ENCODE measurements around the gene HEXIM2. TPM values are rescaled to one million over a fixed set of nuclear protein-coding genes. Genes with fewer than 3 reads are reported as not detected.

HEXIM2 gene
- total RNA-seq, 1 donor from 2014 or later = 8.4 TPM

DNA sequence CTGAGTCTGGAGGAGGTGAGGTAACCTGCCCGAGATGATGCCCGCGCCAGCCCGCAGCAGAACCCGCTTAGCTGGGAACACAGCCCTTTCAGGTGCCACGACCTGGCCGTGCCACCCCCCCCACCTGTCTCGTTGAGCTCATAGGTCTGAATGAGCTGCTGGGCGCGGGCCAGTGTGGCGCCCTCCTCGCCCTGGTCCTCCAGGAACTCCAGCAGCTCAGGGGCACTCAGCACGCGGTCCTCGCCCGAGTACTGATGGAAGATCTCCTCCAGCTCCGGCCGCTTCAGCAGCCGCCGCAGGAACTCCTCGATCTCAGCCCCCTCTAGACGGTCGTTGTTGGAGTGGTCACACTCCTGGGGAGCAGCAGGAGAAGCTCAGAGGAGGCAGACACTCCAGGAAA is 43.0 kb upstream of the HEXIM2 start:
- Mint-ChIP-seq H3K4me1 (ENCODE audit: low read depth, unreplicated experiment) (peaks cover 13% of the 10 kb centered on the region), H3K9me3 (ENCODE audit: unreplicated experiment) (no peaks in the 10 kb centered on the region), H3K27ac (ENCODE audit: unreplicated experiment) (no peak overlapping the region), H3K4me3 (ENCODE audit: unreplicated experiment) (no peak overlapping the region), H3K27me3 (ENCODE audit: unreplicated experiment) (peaks cover 2% of the 10 kb centered on the region), H3K36me3 (ENCODE audit: unreplicated experiment) (no peaks in the 10 kb centered on the region)
- no peak for DNase-seq
- TF ChIP-seq, protein P1, sequence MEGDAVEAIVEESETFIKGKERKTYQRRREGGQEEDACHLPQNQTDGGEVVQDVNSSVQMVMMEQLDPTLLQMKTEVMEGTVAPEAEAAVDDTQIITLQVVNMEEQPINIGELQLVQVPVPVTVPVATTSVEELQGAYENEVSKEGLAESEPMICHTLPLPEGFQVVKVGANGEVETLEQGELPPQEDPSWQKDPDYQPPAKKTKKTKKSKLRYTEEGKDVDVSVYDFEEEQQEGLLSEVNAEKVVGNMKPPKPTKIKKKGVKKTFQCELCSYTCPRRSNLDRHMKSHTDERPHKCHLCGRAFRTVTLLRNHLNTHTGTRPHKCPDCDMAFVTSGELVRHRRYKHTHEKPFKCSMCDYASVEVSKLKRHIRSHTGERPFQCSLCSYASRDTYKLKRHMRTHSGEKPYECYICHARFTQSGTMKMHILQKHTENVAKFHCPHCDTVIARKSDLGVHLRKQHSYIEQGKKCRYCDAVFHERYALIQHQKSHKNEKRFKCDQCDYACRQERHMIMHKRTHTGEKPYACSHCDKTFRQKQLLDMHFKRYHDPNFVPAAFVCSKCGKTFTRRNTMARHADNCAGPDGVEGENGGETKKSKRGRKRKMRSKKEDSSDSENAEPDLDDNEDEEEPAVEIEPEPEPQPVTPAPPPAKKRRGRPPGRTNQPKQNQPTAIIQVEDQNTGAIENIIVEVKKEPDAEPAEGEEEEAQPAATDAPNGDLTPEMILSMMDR (IDR thresholded peaks at IDR 0.05; ENCODE audit: partially characterized antibody, unreplicated experiment) = no peak

DNA sequence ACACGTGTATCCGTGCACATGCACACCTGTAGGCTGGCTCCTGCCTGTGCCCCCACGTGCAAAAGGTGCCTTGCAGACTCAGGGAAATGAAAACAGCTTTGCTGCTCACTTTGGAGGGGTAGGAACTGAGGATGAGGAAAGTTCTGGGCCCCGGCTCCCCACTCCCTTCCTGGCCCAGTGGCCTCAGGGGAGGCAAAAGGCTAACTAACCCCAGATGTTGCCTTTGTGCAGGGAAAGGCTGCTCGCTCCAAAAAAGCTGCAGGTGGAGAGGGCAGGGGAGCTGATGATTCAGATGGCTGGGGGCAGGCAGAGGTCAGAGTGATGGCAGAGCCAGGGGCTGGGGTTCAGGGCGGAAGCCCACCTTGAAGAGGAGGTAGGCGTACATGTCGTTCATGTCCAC is 41.7 kb upstream of the HEXIM2 start:
- H3K27me3 Mint-ChIP-seq (ENCODE audit: unreplicated experiment) = peaks cover 4% of the 10 kb centered on the region
- H3K27ac Mint-ChIP-seq (ENCODE audit: unreplicated experiment) = no peak overlapping the region
- H3K36me3 Mint-ChIP-seq (ENCODE audit: unreplicated experiment) = no peaks in the 10 kb centered on the region
- peaks cover 13% of the 10 kb centered on the region for H3K4me1 Mint-ChIP-seq (ENCODE audit: low read depth, unreplicated experiment)
- H3K9me3 Mint-ChIP-seq (ENCODE audit: unreplicated experiment) = no peaks in the 10 kb centered on the region
- no peak overlapping the region for H3K4me3 Mint-ChIP-seq (ENCODE audit: unreplicated experiment)
- TF ChIP-seq, protein P1 (IDR thresholded peaks at IDR 0.05; ENCODE audit: partially characterized antibody, unreplicated experiment) = no peak
- no peak for DNase-seq

DNA sequence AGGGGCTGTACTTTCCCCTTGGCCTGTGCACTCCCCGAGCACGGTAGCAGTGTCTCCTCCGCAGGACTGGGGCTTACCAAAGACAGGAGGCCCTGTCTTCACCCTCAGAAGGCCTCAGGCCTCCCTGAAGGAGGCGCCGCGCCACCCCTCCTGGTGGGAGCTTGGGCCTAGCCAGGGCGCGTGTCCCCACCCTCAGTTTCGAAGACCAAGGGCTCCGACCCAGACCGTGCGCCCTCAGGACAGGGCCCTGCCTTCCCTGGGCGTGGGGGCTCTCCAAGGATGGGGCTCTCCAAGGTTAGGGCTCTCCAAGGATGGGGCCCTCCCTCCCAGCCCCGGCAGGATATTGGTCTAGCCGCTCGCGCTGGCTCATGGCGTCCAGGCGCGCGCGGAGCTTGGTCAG is 41.1 kb upstream of the HEXIM2 start:
- Mint-ChIP-seq H3K27ac (ENCODE audit: unreplicated experiment) (no peak overlapping the region), H3K4me3 (ENCODE audit: unreplicated experiment) (no peak overlapping the region), H3K27me3 (ENCODE audit: unreplicated experiment) (peaks cover 6% of the 10 kb centered on the region), H3K4me1 (ENCODE audit: low read depth, unreplicated experiment) (peaks cover 12% of the 10 kb centered on the region), H3K9me3 (ENCODE audit: unreplicated experiment) (no peaks in the 10 kb centered on the region), H3K36me3 (ENCODE audit: unreplicated experiment) (no peaks in the 10 kb centered on the region)
- TF ChIP-seq, protein P1 (IDR thresholded peaks at IDR 0.05; ENCODE audit: partially characterized antibody, unreplicated experiment) = no peak
- no peak for DNase-seq

DNA sequence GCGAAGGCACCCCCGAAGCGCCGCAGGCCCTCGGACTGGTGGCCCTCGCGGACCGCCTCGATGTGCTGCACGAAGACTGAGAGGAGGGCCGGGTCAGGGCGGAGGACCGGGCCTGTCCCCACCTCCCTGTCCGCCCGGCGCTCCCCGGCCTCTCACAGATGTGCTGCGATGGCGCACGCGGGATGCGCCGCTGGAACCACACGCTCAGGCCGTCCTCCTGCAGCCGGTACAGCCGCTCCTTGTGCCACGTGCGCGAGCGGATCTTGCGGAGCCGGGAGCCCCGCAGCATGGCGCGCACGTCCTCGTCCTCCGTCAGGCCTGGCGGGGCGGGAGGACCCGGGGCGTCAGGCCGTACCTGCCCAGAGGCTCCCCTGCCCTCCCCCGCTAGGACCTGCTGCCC is 40.6 kb upstream of the HEXIM2 start:
- Mint-ChIP-seq H3K4me1 (ENCODE audit: low read depth, unreplicated experiment) (peaks cover 7% of the 10 kb centered on the region), H3K9me3 (ENCODE audit: unreplicated experiment) (no peaks in the 10 kb centered on the region), H3K36me3 (ENCODE audit: unreplicated experiment) (no peaks in the 10 kb centered on the region), H3K27me3 (ENCODE audit: unreplicated experiment) (peaks cover 5% of the 10 kb centered on the region), H3K4me3 (ENCODE audit: unreplicated experiment) (no peak overlapping the region), H3K27ac (ENCODE audit: unreplicated experiment) (no peak overlapping the region)
- TF ChIP-seq, protein P1 (IDR thresholded peaks at IDR 0.05; ENCODE audit: partially characterized antibody, unreplicated experiment) = no peak
- DNase-seq = no peak

DNA sequence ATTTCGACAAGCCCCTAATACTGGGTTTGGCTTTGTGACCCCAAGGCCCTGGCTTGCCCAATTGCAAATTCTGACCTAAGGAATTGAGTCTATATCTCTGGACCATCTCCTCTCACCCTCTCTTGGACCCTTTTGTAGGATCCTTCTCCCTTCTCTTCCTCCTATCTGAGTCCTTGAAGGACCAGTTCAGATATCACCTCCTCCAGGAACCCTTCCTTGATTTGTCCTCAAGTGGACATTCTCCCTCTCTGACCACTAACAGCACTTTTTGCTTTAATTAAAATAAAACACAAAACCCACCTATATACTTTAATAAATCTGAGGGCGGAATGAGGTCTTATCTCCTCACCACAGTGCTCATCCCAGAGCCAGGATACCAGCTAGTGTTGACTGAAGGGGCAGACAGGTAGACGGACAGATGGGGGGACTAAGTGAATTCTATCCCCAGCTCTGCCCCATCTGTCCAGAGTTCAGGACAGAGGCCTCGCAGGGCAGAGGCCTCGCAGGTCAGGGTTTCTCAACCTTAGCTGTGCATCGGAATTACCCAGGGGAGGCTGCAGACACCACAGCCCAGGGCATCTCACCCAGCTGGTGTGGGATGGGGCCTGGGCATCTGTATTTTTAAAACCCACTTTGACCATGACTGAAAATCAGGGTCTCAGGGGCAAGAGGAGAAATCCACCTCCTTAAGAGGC is 38.5 kb upstream of the HEXIM2 start:
- no peak overlapping the region for H3K27ac Mint-ChIP-seq (ENCODE audit: unreplicated experiment)
- no peak overlapping the region for H3K4me3 Mint-ChIP-seq (ENCODE audit: unreplicated experiment)
- H3K4me1 Mint-ChIP-seq (ENCODE audit: low read depth, unreplicated experiment) = peaks cover 9% of the 10 kb centered on the region
- peaks cover 5% of the 10 kb centered on the region for H3K27me3 Mint-ChIP-seq (ENCODE audit: unreplicated experiment)
- DNase-seq = no peak
- no peaks in the 10 kb centered on the region for H3K36me3 Mint-ChIP-seq (ENCODE audit: unreplicated experiment)
- H3K9me3 Mint-ChIP-seq (ENCODE audit: unreplicated experiment) = peaks cover 3% of the 10 kb centered on the region
- TF ChIP-seq, protein P1 (IDR thresholded peaks at IDR 0.05; ENCODE audit: partially characterized antibody, unreplicated experiment) = no peak

Measured in glutamatergic neuron (in vitro differentiated cells).